ENCODE results near the gene NAGA.

Gene NAGA

DNA sequence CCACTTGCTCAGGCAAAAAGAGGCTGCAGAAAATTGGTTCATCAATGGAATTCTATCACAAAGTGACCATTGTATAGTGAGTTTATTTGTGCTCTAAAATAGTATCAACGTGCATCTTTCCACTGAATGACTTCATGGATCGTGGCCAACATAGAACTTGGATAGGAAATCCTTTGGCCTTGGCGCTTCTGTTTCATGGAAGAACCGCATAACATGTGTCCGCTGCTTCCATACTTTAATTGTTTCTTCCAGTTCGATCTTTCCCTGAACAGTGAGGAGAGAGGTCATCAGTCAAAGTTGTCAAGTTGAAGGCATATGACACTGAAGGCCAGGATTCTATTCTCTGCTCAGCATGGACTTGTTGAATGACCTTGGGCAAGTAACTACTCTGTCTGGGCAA lies 15.4 kb upstream of the NAGA start:
- peaks cover 74% of the 10 kb centered on the region for H3K36me3 ChIP-seq (ENCODE audit: control insufficient read depth, low read length)
- H3K4me1 ChIP-seq (ENCODE audit: control insufficient read depth, low read length): peaks cover 33% of the 10 kb centered on the region
- no peaks in the 10 kb centered on the region for H3K27me3 ChIP-seq (ENCODE audit: control insufficient read depth, low read length)
- peaks cover 9% of the 10 kb centered on the region; the same call in 1 of the 2 replicates for H4K20me1 ChIP-seq (ENCODE audit: control insufficient read depth, insufficient read depth, low read depth, low read length)
- no peaks in the 10 kb centered on the region for H3K9me2 ChIP-seq (replicated peaks; ENCODE audit: control insufficient read depth, low read length)
- peaks cover 88% of the 10 kb centered on the region for H3K79me2 ChIP-seq (ENCODE audit: control insufficient read depth, low read length)
- H3K27ac ChIP-seq (ENCODE audit: low read depth, low read length): no peak overlapping the region
- no peak overlapping the region for H3K4me2 ChIP-seq (ENCODE audit: low read length)
- no peak overlapping the region for H3K4me3 ChIP-seq (ENCODE audit: low read length)
- H3K9me3 ChIP-seq (ENCODE audit: control insufficient read depth, insufficient read depth, low read length): no peaks in the 10 kb centered on the region
- peaks cover 19% of the 10 kb centered on the region for H3F3A ChIP-seq (ENCODE audit: control insufficient read depth, insufficient read depth)
- TF ChIP-seq EZH2phosphoT487 (IDR thresholded peaks at IDR 0.05; ENCODE audit: borderline replicate concordance, low read length): no peak
- TF ChIP-seq, protein P1, sequence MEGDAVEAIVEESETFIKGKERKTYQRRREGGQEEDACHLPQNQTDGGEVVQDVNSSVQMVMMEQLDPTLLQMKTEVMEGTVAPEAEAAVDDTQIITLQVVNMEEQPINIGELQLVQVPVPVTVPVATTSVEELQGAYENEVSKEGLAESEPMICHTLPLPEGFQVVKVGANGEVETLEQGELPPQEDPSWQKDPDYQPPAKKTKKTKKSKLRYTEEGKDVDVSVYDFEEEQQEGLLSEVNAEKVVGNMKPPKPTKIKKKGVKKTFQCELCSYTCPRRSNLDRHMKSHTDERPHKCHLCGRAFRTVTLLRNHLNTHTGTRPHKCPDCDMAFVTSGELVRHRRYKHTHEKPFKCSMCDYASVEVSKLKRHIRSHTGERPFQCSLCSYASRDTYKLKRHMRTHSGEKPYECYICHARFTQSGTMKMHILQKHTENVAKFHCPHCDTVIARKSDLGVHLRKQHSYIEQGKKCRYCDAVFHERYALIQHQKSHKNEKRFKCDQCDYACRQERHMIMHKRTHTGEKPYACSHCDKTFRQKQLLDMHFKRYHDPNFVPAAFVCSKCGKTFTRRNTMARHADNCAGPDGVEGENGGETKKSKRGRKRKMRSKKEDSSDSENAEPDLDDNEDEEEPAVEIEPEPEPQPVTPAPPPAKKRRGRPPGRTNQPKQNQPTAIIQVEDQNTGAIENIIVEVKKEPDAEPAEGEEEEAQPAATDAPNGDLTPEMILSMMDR (IDR thresholded peaks at IDR 0.05; ENCODE audit: low read depth, low read length, poor library complexity, severe bottlenecking): no peak

DNA sequence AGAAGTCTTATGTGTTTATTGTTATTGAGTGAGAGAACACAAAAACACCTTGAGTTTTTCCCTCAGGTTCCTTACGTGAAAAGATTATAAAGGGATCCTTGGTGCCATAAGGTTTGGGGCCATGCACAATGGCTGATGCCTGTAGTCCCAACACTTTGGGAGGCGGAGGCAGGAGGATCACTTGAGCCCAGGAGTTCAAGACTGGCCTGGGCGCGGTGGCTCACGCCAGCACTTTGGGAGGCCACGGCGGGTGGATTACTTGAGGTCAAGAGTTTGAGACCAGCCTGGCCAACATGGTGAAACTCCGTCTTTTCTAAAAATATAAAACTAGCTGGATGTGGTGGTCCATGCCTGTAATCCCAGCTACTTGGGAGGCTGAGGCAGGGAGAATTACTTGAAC lies 14.3 kb upstream of the NAGA start:
- no peaks in the 10 kb centered on the region for H3K27me3 ChIP-seq (ENCODE audit: control insufficient read depth, low read length)
- no peak for TF ChIP-seq EZH2phosphoT487 (IDR thresholded peaks at IDR 0.05; ENCODE audit: borderline replicate concordance, low read length)
- TF ChIP-seq, protein P1 (IDR thresholded peaks at IDR 0.05; ENCODE audit: low read depth, low read length, poor library complexity, severe bottlenecking): no peak
- H4K20me1 ChIP-seq (ENCODE audit: control insufficient read depth, insufficient read depth, low read depth, low read length): peaks cover 9% of the 10 kb centered on the region; the same call in 1 of the 2 replicates
- H3K4me1 ChIP-seq (ENCODE audit: control insufficient read depth, low read length): peaks cover 37% of the 10 kb centered on the region
- H3K79me2 ChIP-seq (ENCODE audit: control insufficient read depth, low read length): peaks cover 92% of the 10 kb centered on the region
- H3K36me3 ChIP-seq (ENCODE audit: control insufficient read depth, low read length): peaks cover 73% of the 10 kb centered on the region
- peaks cover 19% of the 10 kb centered on the region for H3F3A ChIP-seq (ENCODE audit: control insufficient read depth, insufficient read depth)
- no peak overlapping the region for H3K4me2 ChIP-seq (ENCODE audit: low read length)
- no peaks in the 10 kb centered on the region for H3K9me2 ChIP-seq (replicated peaks; ENCODE audit: control insufficient read depth, low read length)
- H3K4me3 ChIP-seq (ENCODE audit: low read length): no peak overlapping the region
- H3K27ac ChIP-seq (ENCODE audit: low read depth, low read length): no peak overlapping the region
- H3K9me3 ChIP-seq (ENCODE audit: control insufficient read depth, insufficient read depth, low read length): no peaks in the 10 kb centered on the region

DNA sequence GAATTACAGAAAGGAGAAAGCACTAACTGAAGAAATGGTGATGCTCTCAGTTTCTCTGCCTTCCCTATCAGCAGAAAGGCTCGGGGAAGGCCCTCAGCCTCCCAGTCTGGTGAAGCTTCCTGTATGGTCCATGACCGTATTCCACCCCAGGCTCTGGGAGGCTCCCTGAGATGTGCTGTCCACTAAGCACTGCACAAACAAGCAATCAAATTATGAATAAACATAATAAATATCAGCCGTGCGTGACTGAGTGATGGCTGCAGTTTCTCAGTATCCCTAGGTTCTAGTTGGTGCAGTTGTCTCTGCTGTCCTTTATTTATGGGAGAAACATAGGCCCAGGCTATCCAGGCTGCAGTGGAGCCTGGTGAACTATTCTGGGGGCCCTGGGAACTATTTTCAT lies 12.5 kb upstream of the NAGA start:
- Histone ChIP-seq H3F3A (ENCODE audit: control insufficient read depth, insufficient read depth) (peaks cover 17% of the 10 kb centered on the region), H3K79me2 (ENCODE audit: control insufficient read depth, low read length) (peaks cover 77% of the 10 kb centered on the region), H3K4me1 (ENCODE audit: control insufficient read depth, low read length) (peaks cover 36% of the 10 kb centered on the region), H4K20me1 (ENCODE audit: control insufficient read depth, insufficient read depth, low read depth, low read length) (0 out of 2 replicates have a peak, but pooled peaks cover 2% of the 10 kb centered on the region), H3K9me3 (ENCODE audit: control insufficient read depth, insufficient read depth, low read length) (no peaks in the 10 kb centered on the region), H3K36me3 (ENCODE audit: control insufficient read depth, low read length) (peaks cover 61% of the 10 kb centered on the region), H3K9me2 (replicated peaks; ENCODE audit: control insufficient read depth, low read length) (no peaks in the 10 kb centered on the region), H3K27ac (ENCODE audit: low read depth, low read length) (no peak overlapping the region), H3K4me3 (ENCODE audit: low read length) (no peak overlapping the region), H3K4me2 (ENCODE audit: low read length) (no peak overlapping the region), H3K27me3 (ENCODE audit: control insufficient read depth, low read length) (no peaks in the 10 kb centered on the region)
- TF ChIP-seq, protein P1 (IDR thresholded peaks at IDR 0.05; ENCODE audit: low read depth, low read length, poor library complexity, severe bottlenecking): no peak
- TF ChIP-seq EZH2phosphoT487 (IDR thresholded peaks at IDR 0.05; ENCODE audit: borderline replicate concordance, low read length): no peak

Measured in DOHH2 (cell line).